Suppressor macrophage (primary cell): Measurements from ENCODE around the gene GPR22.

Experiments used
- DNase-seq, 4 experiments: peaks; one replicate each; pipeline ENCODE4 v3.0.0-alpha.2; 2020 to 2022

Gene GPR22

DNA sequence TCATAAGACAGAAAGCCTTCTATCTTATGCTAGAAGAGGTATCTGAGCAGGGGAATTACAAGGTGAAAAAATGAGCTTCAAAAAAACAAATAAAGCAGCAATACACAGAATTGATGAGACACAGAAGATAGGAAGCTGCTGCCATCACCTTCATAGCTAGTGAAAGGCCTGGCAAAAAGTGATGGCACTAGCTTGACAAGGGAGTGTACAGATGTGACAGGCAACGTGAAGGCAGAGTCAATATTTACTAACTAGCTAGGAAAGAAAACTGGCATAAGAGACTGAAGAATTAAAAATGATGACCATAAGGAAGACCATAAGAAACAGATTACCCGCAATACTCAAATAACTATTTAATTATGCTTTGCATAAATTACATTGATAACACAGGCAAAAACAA lies 9.4 kb downstream of the GPR22 start:
- DNase-seq, result no peak

DNA sequence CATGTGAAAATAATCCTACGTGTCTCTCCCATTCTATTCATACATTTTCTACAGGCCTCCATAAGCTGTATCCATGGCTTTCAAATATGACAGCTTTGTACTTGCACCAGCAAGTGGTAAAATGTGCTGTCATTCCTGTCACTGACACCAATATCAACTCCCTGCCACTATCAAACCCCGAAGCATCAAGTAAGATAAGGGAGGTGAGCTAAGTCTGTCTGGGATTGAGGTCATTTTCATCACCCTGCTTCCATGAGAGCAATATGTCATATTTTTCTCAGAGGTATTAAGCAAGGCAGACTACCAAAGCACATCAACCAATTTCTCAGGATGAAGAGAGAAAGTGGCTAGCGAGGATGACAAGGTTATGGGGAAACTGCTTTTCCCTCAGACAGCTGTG lies 11.1 kb downstream of the GPR22 start:
- DNase-seq, result no peak

DNA sequence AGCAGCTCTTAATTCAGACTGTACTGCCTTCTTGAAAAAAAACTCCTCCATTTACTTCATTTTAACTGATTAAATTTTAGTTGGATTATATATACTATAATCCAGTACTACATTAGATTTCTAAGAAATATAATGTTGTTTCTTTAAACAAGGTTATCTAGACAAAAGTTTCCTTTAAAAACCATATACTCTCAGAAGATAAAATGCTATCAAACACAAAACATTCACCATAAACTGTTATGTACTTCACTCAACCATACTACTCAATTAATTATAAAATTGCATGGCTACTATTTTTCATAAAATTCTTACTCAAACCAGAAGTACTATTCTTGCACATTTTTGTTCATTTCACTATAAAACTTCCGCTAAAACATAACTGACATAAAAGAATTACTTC lies 12.7 kb downstream of the GPR22 start:
- no peak for DNase-seq

DNA sequence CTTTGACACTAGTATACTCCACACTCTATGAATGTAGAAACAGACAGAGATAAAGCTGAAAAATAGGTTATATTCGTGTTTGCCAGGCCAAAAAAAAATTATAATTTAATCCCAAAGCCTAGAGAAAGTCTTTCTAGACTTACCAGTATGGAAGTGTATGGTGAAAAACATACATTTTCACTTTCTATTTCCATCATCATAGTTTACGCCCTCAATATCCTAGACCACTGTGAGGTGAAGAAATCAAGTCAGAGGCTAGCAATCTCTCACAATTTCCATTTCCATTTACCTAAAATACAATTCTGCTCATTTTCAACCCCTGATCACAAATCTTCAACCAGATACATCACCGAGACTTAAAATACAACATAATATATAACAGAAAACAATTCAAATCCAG lies 16.2 kb downstream of the GPR22 start:
- no peak for DNase-seq

DNA sequence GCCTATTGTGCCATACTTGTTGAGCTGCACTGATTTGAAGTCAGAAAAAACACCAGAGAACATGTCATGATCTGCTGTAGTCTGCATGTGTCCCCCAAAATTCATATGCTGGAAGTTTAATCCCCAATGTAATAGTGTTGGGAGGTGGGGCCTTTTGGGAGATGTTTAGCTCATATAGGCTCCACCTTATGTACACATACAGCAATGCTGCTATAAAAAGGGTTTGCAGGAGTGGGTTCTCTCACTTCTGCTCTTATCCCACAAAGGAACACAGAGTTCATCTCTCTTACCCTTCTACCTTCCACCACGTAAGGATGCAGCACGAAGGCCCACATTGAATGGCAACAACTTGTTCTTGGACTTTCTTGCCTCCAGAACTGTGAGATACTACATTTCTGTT lies 23.0 kb downstream of the GPR22 start:
- no peak for DNase-seq

DNA sequence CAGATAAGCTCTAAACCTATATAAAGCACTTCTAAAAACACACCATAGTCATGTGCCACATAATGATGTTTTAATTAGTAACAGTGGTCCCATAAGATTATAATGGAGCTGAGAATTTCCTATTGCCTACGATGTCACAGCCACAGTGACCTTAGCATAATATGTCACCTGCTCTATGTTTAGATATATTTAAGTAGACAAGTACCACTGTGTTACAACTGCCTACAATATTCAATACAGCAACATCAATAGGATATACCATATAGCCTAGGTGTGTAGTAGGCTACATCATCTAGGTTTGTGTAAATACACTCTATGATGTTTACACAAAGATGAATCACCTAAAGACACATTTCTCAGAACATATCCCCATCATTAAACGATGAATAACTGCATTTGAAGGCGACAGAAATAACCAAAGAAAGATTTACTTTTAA lies 24.5 kb downstream of the GPR22 start:
- no peak for DNase-seq

DNA sequence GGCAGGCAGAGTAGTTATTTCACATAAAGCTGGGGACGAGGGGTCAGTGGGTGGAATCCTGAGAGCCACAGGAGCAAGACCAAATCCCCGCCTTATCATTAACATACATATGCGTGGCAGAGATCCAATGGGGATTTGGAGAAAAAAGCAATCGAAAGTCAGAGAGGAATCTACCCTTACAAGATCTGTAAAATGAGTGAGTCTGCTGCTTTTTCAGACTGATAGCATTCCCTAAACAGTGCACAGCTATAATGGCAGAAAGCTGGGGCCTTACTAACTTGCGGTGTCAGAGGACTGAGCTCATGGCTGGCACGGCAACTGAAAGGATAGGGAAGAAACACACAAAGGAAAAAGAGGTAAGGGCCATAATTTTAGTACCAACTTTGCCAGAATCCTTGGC lies 25.0 kb downstream of the GPR22 start:
- no peak for DNase-seq

DNA sequence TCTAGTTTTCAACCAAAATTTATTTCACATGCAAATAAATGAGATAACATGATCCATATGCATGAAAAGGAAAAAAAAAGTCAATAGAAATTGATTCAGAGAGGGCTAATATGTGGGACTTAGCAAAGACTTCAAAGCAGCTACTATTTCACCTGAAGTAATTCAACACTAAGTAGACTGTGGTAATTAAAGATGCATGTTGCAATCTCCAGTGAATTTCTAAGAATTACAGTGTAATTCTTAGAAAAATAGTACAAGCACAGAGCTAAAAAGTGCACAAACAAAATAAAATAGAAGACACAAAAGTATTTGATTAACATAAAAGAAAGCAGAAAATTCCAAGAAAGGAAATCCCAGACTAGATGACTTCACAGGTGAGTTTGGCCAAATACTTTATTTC lies 25.7 kb downstream of the GPR22 start:
- DNase-seq, result no peak

DNA sequence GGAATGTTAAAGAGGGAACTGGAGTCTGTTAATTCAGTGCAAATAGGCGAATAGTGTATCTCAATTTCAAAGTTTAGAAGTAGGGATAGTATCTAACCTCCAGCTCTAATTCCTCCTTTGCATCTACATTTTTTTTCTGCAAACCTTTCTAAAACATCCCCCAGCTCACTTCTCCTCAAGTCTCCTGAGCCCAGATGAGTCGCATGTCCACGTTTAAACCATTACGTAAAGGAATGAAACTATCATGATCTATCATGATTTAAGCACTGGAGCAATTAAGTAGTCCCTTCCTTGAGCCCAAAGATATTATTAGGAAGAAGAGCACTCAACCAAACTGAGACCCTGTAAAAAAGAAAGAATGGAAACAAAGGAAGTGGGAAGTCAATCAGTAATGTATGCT lies 29.9 kb downstream of the GPR22 start:
- no peak for DNase-seq

DNA sequence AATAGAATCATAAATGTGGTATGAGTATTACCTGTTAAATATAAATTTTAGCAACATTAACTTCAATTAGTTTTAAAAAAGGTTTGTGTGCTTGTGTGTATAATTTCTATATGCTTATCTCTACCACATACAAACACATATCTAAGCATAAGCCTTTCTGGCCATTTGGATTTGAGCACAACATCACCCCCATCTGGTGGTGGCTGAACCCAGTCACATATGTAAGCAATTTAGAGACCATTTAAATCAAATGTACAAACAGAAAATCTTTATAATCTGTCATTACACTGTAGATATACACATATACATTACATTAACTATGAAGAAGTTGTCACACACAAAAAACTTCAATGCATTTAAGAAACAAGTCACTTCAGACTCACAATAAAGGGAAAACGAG lies 31.7 kb downstream of the GPR22 start:
- DNase-seq, result peak; percentile 46 to 58 (median 52)

DNA sequence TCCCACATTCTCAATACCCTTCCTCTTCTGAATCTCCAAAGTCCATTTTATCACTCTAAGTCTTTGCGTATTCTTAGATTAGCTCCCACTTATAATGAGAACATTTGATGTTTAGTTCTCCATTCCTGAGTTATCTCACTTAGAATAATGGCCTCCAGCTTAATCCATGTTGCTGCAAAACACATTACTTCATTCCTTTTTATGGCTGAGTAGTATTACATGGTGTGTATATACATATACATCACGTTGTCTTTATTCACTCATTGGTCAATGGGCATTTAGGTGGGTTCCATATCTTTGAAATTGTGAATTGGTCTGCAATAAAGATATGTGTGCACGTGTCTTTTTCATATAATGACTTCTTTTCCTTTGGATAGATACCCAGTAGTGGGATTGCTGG lies 32.3 kb downstream of the GPR22 start:
- no peak for DNase-seq

DNA sequence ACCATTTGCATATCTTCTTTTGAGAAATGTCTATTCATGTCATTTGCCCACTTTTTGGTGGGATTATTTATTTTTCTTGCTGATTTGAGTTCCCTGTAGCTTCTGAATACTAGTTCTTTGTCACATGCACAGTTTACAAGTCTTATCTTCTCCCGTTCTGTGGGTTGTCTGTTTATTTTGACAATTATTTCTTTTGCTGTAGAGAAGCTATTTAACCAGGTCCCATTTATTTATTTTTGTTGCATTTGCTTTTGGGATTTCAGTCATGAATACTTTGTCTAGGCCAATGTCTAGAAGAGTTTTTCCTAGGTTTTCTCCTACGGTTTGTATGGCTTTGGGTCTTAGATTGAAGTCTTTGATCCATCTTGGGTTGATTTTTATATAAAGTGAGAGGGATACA lies 32.9 kb downstream of the GPR22 start:
- DNase-seq, result no peak

DNA sequence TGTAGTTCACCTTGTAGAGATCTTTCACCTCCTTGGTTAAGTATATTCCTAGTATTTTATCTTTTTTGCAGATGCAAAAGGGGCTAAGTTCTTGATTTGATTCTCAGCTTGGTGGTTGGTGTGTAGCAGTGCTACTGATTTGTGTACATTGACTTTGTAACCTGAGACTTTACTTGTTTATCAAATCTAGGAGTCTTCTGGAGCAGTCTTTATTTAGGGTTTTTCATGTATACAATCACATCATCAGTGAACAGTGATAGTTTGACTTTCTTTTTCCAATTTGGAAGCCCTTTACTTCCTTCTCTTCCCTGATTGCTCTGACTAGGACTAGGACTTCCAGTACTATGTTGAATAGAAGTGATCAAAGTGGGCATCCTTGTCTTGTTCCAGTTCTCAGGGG lies 33.8 kb downstream of the GPR22 start:
- no peak for DNase-seq

DNA sequence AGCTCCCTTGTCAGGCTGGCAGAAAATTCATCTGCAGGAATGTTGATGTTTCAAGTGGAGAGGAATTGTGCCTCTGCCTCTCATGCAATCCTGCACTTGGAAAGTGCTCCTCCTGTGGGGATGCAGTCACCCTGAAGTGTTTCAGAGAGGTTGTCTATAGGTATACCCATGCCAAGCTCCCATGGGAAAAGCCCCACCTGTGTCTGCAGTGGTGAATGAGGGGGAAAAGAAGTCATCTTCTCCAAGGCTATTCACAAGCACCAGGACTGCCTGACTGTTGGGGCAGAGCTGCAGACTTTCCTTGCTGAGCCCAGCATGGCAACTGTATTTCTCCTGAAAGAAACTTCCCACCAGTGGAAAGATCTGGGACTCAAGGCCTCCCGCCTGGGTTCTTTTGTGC lies 35.5 kb downstream of the GPR22 start:
- no peak for DNase-seq

DNA sequence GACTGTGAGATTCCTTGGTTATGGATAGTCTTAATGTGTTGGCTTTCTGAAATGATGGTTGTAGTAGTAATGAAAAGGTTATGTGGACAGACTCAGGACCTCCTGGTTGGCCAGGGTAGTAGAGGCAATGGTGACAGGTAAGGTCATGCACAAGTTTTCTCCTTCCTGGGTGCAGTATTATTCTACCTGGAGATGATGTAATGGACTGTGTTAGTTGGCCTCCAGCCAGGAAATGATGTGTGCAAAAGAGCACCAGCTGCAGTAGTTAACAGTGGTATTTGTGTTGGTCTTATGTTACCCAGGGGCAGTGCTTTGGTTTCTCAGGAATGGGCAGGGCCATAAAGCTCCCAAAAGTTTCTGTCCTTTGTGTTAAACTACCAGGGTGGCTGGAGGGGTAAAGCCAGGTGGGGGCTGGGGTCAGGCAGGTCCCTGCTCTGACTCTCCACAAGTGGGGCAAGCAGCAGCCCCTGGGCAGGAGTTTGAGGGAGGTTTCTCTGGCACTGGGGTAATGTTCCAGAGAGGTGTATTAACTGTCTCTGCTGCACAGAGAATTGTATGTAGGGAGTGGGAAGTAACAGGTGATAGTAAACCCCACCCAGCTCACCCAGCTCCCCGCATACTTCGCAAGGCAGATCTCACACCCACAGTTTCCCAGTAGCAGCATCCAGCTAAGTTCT lies 36.3 kb downstream of the GPR22 start:
- DNase-seq, result no peak

DNA sequence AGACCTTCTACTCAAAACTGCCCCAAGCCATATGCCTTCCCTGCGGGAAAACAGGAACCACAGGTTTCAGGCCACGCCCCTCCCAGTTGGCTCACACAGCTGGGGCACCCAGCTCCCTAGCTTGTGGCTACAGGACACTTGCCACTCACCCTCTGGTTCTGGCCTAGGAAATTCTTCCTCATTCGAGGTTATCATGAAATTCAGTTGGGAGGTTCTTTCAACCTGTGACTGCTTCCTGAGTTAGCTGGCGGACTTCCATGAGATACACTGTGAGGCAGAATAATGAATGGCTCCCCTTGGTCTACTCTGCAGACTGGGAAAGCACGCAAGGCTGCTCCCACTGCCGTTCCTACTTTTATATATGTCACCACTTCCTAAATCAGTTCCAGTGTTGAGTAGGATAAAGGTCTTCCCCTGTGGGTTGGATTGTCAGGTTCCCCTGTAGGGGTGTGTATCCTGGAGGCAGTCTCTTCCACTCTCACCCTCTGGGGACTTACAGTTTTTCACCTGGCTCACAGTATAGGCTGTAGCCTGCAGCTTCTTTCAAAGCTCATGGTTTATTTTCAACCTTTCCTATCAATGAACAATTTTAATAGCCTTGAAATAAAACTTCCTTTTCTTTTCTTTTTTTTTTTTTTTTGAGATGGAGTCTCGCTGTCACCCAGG lies 37.0 kb downstream of the GPR22 start:
- peak; percentile 78 to 86 (median 83) for DNase-seq
